A549 (cell line): ENCODE results near the gene MYO9A. TPM values are rescaled to one million over a fixed set of nuclear protein-coding genes. Genes with fewer than 3 reads are reported as not detected.
"Not testable (repeated sequence)": the region's sequence is repeated elsewhere in the genome, so short reads cannot be mapped to it uniquely, and the experiment has no call there.

Source experiments
- ATAC-seq, 2 experiments: fragments of 200-7000 bp in 1 of 2; fragments of >200 bp in 1 of 2; cut with Nextera tagmentation in 1 of 2; cut with Tn5 transposase in 1 of 2; 3 replicates each; pipeline versions ENCODE4 v1.8.0 to v1.9.1; 2018 to 2020; ENCODE audit warnings: mild to moderate bottlenecking in 1 of 2, moderate library complexity in 1 of 2
- CTCF ChIA-PET: fragments of 300-600 bp; sonication (Branson Sonifier 250); formaldehyde crosslinking; extraction: SDS; loops from one replicate; lab custom pipeline; 2021; ENCODE audit warnings: antibody characterized with exemption, inconsistent platforms; lab: Yijun Ruan, JAX
- POLR2A ChIA-PET: fragments of 350-600 bp; formaldehyde crosslinking; extraction: SDS; loops from one replicate; lab custom pipeline; 2021; ENCODE audit warnings: antibody characterized with exemption, inconsistent platforms; lab: Yijun Ruan, JAX
- DNase-seq, 2 experiments: peaks; one replicate each; pipeline versions ENCODE4 v3.0.0 to v3.0.0-alpha.2; 2011 to 2016; ENCODE audit warnings: low read depth in 1 of 2, low spot score in 1 of 2
- FAIRE-seq: peaks from 2 replicates; lab custom pipeline; 2011; peaks lifted over from hg19 to GRCh38; lab: Jason Lieb, UNC
- H3K27ac ChIP-seq, 2 experiments: fragments of >200 bp; sonication (Bioruptor Twin); formaldehyde crosslinking; 3 replicates each; pipeline ENCODE4 v1.5.1; 2016 to 2017
- H3K4me1 ChIP-seq: fragments of >200 bp; sonication (Bioruptor Twin); formaldehyde crosslinking; 3 replicates; pipeline ENCODE4 v1.6.1; 2016
- H3K4me2 ChIP-seq: fragments of >200 bp; sonication (Bioruptor Twin); formaldehyde crosslinking; 3 replicates; pipeline ENCODE4 v1.6.1; 2016
- H3K4me3 ChIP-seq: fragments of >200 bp; sonication (Bioruptor Twin); formaldehyde crosslinking; 3 replicates; pipeline ENCODE4 v1.5.1; 2016
- H3K9me3 ChIP-seq: fragments of >200 bp; sonication (Bioruptor Twin); formaldehyde crosslinking; 3 replicates; pipeline ENCODE4 v1.6.1; 2016
- CHD4 ChIP-seq: fragments of 200-600 bp; sonication (generic); IDR thresholded peaks from 2 replicates; pipeline ENCODE4 v1.6.1; 2016; ENCODE audit warnings: antibody characterized with exemption, mild to moderate bottlenecking, borderline replicate concordance
- EHF ChIP-seq: fragments of 250-450 bp; sonication (Bioruptor Pico); IDR thresholded peaks from 2 replicates; pipeline ENCODE4 v1.5.0; 2020; ENCODE audit warnings: mild to moderate bottlenecking
- EHMT2 ChIP-seq: fragments of 200-600 bp; sonication (generic); IDR thresholded peaks from 2 replicates; pipeline ENCODE4 v1.6.1; 2016; ENCODE audit warnings: antibody characterized with exemption, low read depth, mild to moderate bottlenecking, moderate library complexity
- EP300 ChIP-seq, 2 experiments: fragments of >200 bp; sonication (Bioruptor Twin); formaldehyde crosslinking; IDR thresholded peaks; 2 replicates in 1 of 2; 3 replicates in 1 of 2; pipeline ENCODE4 v1.6.1; 2016 to 2017
- FOSB ChIP-seq: fragments of 250-450 bp; sonication (Bioruptor Pico); IDR thresholded peaks from 2 replicates; pipeline ENCODE4 v1.5.0; 2020; ENCODE audit warnings: mild to moderate bottlenecking, moderate library complexity
- FOSL2 ChIP-seq, 2 experiments: fragments of 450-650 bp in 1 of 2; fragments of >200 bp in 1 of 2; sonication (Bioruptor Twin) in 1 of 2; formaldehyde crosslinking; IDR thresholded peaks; 2 replicates each; pipeline versions ENCODE4 v1.5.0 to v1.6.1; 2016 to 2020; ENCODE audit warnings: mild to moderate bottlenecking in 1 of 2, moderate library complexity in 1 of 2
- GATA3 ChIP-seq: IDR thresholded peaks from 2 replicates; pipeline ENCODE4 v1.6.1; 2012; ENCODE audit warnings: borderline replicate concordance
- HEYL ChIP-seq: fragments of 250-450 bp; sonication (Bioruptor Pico); IDR thresholded peaks from 2 replicates; pipeline ENCODE4 v1.8.0; 2021; ENCODE audit warnings: mild to moderate bottlenecking, moderate library complexity
- HOXB5 ChIP-seq: fragments of 250-450 bp; sonication (Bioruptor Pico); IDR thresholded peaks from 2 replicates; pipeline ENCODE4 v1.5.0; 2020; ENCODE audit warnings: mild to moderate bottlenecking, moderate library complexity
- JUN ChIP-seq, 2 experiments: fragments of >200 bp; sonication (Bioruptor Twin); formaldehyde crosslinking; IDR thresholded peaks; 2 replicates in 1 of 2; 3 replicates in 1 of 2; pipeline ENCODE4 v1.6.1; 2016 to 2017
- JUNB ChIP-seq: fragments of >200 bp; sonication (Bioruptor Twin); formaldehyde crosslinking; IDR thresholded peaks from 2 replicates; pipeline ENCODE4 v1.6.1; 2016
- MAFK ChIP-seq: fragments of 450-650 bp; IDR thresholded peaks from 2 replicates; pipeline ENCODE4 v1.6.1; 2014; ENCODE audit not compliant: partially characterized antibody
- MAZ ChIP-seq: fragments of 150-350 bp; IDR thresholded peaks from 2 replicates; pipeline ENCODE4 v1.6.1; 2014; ENCODE audit warnings: antibody characterized with exemption, low read depth, low read length, borderline replicate concordance
- MYC ChIP-seq: IDR thresholded peaks from 2 replicates; pipeline ENCODE4 v1.6.1; 2012; ENCODE audit warnings: mild to moderate bottlenecking, inconsistent platforms, low read length, improper control_type of control experiment, borderline replicate concordance
- NFE2L2 ChIP-seq: fragments of 150-350 bp; conservative IDR thresholded peaks from 2 replicates; pipeline ENCODE4 v1.6.1; 2014; ENCODE audit warnings: low read length
- RNF2 ChIP-seq: fragments of 200-600 bp; sonication (generic); IDR thresholded peaks from 2 replicates; pipeline ENCODE4 v1.6.1; 2016; ENCODE audit warnings: low read depth, mild to moderate bottlenecking, antibody characterized with exemption, moderate library complexity, borderline replicate concordance
- TFCP2L1 ChIP-seq: fragments of 250-450 bp; sonication (Bioruptor Pico); IDR thresholded peaks from 2 replicates; pipeline ENCODE4 v1.5.0; 2021; ENCODE audit warnings: mild to moderate bottlenecking
- ZC3H11A ChIP-seq: fragments of 450-650 bp; IDR thresholded peaks from 2 replicates; pipeline ENCODE4 v1.6.1; 2014; ENCODE audit warnings: antibody characterized with exemption, mild to moderate bottlenecking
- ZFP36 ChIP-seq: fragments of 450-650 bp; IDR thresholded peaks from 2 replicates; pipeline ENCODE4 v1.6.1; 2014; ENCODE audit warnings: borderline replicate concordance; ENCODE audit not compliant: partially characterized antibody
- ZNF302 ChIP-seq: fragments of 250-450 bp; sonication (Bioruptor Pico); IDR thresholded peaks from 2 replicates; pipeline ENCODE4 v1.9.0; 2021; ENCODE audit warnings: inconsistent platforms, mild to moderate bottlenecking, moderate library complexity
- ZSCAN20 ChIP-seq: fragments of 250-450 bp; sonication (Bioruptor Pico); IDR thresholded peaks from 2 replicates; pipeline ENCODE4 v1.8.0; 2022; ENCODE audit warnings: mild to moderate bottlenecking, moderate library complexity
- WGBS: methylation state at CpG from one replicate; pipeline ENCODE4 v1.1.6; 2017; ENCODE audit errors: missing lambda C conversion rate; 5-methylcytosine and 5-hydroxymethylcytosine counted together
- polyA plus RNA-seq, 4 experiments: library from polyadenylated mRNA; depleted of rRNA in 3 of 4; stranded (reverse); fragments of >200 nt; fragmentation: RNase III in 1 of 4; extraction: RNeasy Plus Mini Kit Qiagen cat#74134 plus additional on column Dnase treatment in 1 of 4; gene quantifications; 2 replicates in 3 of 4; 3 replicates in 1 of 4; pipeline ENCODE4 v1.2.3, GENCODE V29; 2011 to 2017
- TF ChIP-seq, protein P1 (sequence below): IDR thresholded peaks from 2 replicates; pipeline ENCODE4 v1.6.1; 2012; ENCODE audit warnings: low read depth, borderline replicate concordance
- TF ChIP-seq, protein P2 (sequence below): IDR thresholded peaks from 2 replicates; pipeline ENCODE4 v1.6.1; 2012

MYO9A gene
- polyA plus RNA-seq, 2 of the 4 experiments (the other 2 are of a cell fraction), result 5.9 to 21.9 TPM

DNA sequence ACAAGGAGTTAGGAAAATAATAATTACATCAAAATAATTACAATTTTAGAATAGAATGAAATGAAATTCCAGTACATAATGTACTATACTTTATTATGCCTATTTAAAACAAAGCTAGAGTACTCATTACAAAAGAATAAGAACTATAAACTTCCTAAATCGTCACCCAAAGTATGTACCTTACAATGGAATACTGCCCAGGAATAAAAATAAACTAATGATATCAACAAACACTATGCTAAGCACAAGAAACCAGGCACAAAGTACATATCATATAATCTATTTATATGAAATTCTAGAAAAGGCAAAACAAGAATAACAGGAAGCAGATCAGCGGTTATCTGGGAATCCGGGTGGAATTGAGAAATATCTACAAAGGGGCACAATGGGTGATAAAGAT lies 84.7 kb downstream of the MYO9A start (continued):
- TF ChIP-seq FOSL2 (IDR thresholded peaks at IDR 0.05) (no peak), FOSL2 (CRISPR knock-in tag; IDR thresholded peaks at IDR 0.05) (no peak), EHF (CRISPR knock-in tag) (no peak), RNF2 (no peak)

- no peak for ATAC-seq
- TF ChIP-seq ZNF302 (CRISPR knock-in tag), result no peak
- no peak for TF ChIP-seq HOXB5 (CRISPR knock-in tag)
- TF ChIP-seq EHF (CRISPR knock-in tag), result no peak
- TF ChIP-seq FOSB (CRISPR knock-in tag), result no peak
- TF ChIP-seq EP300 (IDR thresholded peaks at IDR 0.05), result no peak
- no peak for TF ChIP-seq JUN (IDR thresholded peaks at IDR 0.05)
- TF ChIP-seq TFCP2L1, result no peak
- no peak for TF ChIP-seq NFE2L2
- no peak for TF ChIP-seq ZFP36
- no peak for TF ChIP-seq ZC3H11A
- no peak for TF ChIP-seq GATA3
- no peak for TF ChIP-seq MAZ
- TF ChIP-seq JUNB, result no peak
- TF ChIP-seq MYC, result no peak
- DNase-seq, result no peak
- Histone ChIP-seq H3K4me2 (no peak overlapping the region), H3K4me3 (no peak overlapping the region), H3K4me1 (no peaks in the 10 kb centered on the region), H3K9me3 (0 out of 3 replicates have a peak, but pooled peaks cover 5% of the 10 kb centered on the region), H3K27ac (no peak overlapping the region)
- WGBS, result 88% methylated on average over 2 of the region's 2 CpGs
- peak; percentile 54 for FAIRE-seq
- CTCF ChIA-PET, result interaction anchor here (0.5 to 1.4 kb wide), 5 partner anchors 16 to 1112 kb away, joined by 3 read pairs; no protein-coding TSS in a partner anchor
- POLR2A ChIA-PET, result no interaction called here
These were observed 96.3 kb downstream of the MYO9A start for GRCh38 chr15:72021604-72022003.

DNA sequence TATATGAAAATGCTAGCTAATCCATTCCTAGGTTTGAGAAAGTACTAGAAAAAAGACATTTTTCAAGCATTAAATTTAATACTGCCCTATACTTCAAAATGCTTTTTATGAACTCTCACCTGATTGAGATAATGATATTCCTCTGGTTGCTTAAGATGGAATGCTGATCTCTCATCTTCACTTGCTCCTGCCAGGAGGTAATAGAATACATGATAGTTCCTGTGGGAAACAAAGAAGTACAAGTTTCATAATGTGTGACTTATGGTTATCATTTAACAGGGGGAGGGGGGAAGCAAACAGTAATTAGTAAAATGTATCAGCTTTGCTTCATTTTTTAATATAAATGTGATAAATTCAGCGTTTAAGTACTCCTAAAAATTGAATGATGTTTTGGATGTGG lies 97.2 kb downstream of the MYO9A start:
- Histone ChIP-seq H3K9me3 (0 out of 3 replicates have a peak, but pooled peaks cover 5% of the 10 kb centered on the region), H3K4me3 (no peak overlapping the region), H3K4me1 (no peaks in the 10 kb centered on the region), H3K27ac (no peak overlapping the region), H3K4me2 (no peak overlapping the region)
- CTCF ChIA-PET, result interaction anchor here (0.7 to 1.4 kb wide), 4 partner anchors 9 to 206 kb away, joined by 3 read pairs; no protein-coding TSS in a partner anchor
- ATAC-seq (no peak), DNase-seq (no peak), FAIRE-seq (peak; percentile 61)
- 85% methylated on average over 1 of the region's 1 CpG for WGBS
- TF ChIP-seq, protein P1, sequence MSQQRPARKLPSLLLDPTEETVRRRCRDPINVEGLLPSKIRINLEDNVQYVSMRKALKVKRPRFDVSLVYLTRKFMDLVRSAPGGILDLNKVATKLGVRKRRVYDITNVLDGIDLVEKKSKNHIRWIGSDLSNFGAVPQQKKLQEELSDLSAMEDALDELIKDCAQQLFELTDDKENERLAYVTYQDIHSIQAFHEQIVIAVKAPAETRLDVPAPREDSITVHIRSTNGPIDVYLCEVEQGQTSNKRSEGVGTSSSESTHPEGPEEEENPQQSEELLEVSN, result no peak
- TF ChIP-seq, protein P2, sequence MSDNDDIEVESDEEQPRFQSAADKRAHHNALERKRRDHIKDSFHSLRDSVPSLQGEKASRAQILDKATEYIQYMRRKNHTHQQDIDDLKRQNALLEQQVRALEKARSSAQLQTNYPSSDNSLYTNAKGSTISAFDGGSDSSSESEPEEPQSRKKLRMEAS, result no peak
- TF ChIP-seq EP300 (IDR thresholded peaks at IDR 0.05) (no peak), CHD4 (no peak), ZNF302 (CRISPR knock-in tag) (no peak), EHMT2 (no peak), MAFK (no peak), HEYL (CRISPR knock-in tag) (no peak), FOSL2 (IDR thresholded peaks at IDR 0.05) (no peak), FOSL2 (CRISPR knock-in tag; IDR thresholded peaks at IDR 0.05) (no peak), ZSCAN20 (CRISPR knock-in tag) (no peak), JUNB (no peak)
- POLR2A ChIA-PET, result no interaction called here

DNA sequence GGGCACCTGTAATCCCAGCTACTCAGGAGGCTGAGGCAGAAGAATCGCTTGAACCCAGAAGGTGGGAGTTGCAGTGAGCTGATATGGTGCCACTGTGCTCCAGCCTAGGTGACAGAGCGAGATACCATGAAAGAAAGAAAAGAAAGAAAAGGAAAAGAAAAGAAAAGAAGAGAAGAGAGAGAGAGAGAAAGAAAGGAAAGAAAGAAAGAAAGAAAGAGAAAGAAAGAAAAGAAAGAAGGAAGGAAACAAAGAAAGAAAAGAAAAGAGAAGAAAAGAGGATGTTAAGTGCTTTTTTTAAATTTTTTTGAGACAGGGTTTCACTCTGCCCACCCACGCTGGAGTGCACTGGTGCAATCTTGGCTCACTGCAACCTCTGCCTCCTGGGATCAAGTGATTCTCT lies 103.4 kb downstream of the MYO9A start:
- H3K27ac ChIP-seq, H3K4me3 ChIP-seq, H3K4me2 ChIP-seq, FAIRE-seq, POLR2A ChIA-PET, ATAC-seq, H3K9me3 ChIP-seq, CTCF ChIA-PET, H3K4me1 ChIP-seq, DNase-seq: not testable (repeated sequence)
- WGBS, result 96% methylated on average over 3 of the region's 3 CpGs
